Coronary artery (tissue), 2 donors: Measurements from ENCODE around the gene ARF6.
"Not testable (repeated sequence)": the region's sequence is repeated elsewhere in the genome, so short reads cannot be mapped to it uniquely, and the experiment has no call there.

ENCODE experiments used
- DNase-seq: peaks from one replicate; pipeline ENCODE4 v3.0.0-alpha.2; 2017; ENCODE audit warnings: low spot score
- H3K27ac ChIP-seq, 2 donors: fragments of 200-600 bp; sonication (generic); one replicate each; pipeline ENCODE4 v1.5.1; 2016 to 2019
- H3K4me3 ChIP-seq: fragments of 200-600 bp; sonication (generic); 2 replicates; pipeline ENCODE4 v1.5.1; 2016; ENCODE audit warnings: mild to moderate bottlenecking, moderate library complexity
- TF ChIP-seq, protein P1 (sequence below): fragments of 200-600 bp; sonication (generic); IDR thresholded peaks from one replicate; pipeline ENCODE4 v1.5.1; 2019; ENCODE audit warnings: antibody characterized with exemption

Gene ARF6

DNA sequence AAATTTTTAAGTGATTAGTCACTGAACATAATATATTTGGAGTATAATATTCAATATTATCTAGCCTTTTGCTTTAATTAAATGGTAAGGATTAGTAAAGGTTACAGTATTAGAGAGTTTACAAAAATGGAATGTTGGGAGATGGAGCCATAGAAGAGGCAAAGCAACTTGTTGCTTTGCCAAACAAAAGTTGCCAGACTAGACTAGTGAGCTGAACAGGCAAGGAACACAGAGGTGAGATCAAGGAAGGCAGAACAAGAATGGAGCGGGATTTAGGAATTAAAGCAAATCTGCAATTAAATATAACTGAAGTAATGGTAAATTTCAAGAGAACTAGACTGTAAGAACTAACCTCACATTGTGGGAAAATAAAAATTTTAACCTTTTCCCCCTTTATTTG, 5.1 kb downstream of the ARF6 start:
- H3K27ac ChIP-seq, result no peak overlapping the region

DNA sequence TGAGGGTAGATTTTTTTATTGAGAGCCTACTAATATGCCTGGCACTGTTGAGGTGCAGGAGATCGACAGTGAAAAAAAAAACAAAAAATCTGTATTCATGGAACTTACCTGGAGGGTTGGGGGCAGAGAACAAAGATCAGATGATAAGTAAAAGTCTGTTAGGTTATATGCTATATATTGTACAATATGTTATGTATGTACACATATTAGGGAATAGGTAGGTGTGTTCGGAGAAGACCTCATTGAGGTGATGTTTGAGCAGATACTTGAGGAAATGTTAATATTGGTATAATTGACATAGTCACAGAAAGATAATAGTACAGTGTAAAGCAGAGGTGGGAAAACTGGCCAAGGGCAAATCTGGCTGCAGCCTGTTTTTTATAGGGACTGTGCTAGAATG, 5.6 kb downstream of the ARF6 start:
- no peak for DNase-seq
- H3K27ac ChIP-seq, result no peak overlapping the region
- TF ChIP-seq, protein P1, sequence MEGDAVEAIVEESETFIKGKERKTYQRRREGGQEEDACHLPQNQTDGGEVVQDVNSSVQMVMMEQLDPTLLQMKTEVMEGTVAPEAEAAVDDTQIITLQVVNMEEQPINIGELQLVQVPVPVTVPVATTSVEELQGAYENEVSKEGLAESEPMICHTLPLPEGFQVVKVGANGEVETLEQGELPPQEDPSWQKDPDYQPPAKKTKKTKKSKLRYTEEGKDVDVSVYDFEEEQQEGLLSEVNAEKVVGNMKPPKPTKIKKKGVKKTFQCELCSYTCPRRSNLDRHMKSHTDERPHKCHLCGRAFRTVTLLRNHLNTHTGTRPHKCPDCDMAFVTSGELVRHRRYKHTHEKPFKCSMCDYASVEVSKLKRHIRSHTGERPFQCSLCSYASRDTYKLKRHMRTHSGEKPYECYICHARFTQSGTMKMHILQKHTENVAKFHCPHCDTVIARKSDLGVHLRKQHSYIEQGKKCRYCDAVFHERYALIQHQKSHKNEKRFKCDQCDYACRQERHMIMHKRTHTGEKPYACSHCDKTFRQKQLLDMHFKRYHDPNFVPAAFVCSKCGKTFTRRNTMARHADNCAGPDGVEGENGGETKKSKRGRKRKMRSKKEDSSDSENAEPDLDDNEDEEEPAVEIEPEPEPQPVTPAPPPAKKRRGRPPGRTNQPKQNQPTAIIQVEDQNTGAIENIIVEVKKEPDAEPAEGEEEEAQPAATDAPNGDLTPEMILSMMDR, result no peak
- H3K4me3 ChIP-seq, result no peak overlapping the region

More for the DNA sequence above, 5.1 kb downstream of the ARF6 start:
- no peak for DNase-seq
- H3K4me3 ChIP-seq, result no peak overlapping the region
- TF ChIP-seq, protein P1, result no peak

DNA sequence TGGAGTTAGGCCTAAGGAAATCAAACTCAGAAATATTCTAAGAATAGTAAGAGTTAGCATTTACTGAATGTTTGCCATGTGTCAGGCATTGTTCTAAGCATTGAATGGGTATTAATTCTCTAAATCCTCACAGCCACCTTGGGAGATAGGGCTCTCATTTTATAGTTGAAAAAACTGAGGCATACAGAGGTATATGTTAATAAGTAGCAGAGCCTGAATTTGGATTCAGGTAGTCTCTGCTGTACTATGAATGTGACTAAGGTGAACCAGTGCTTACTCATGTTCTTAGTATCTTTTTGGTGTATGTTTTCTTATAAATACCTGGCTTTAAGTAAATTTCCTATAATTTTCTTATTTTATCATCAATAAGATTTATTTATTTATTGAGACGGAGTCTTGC, 8.1 kb downstream of the ARF6 start:
- TF ChIP-seq, protein P1, result no peak
- no peak for DNase-seq
- no peak overlapping the region for H3K27ac ChIP-seq
- H3K4me3 ChIP-seq, result no peak overlapping the region

DNA sequence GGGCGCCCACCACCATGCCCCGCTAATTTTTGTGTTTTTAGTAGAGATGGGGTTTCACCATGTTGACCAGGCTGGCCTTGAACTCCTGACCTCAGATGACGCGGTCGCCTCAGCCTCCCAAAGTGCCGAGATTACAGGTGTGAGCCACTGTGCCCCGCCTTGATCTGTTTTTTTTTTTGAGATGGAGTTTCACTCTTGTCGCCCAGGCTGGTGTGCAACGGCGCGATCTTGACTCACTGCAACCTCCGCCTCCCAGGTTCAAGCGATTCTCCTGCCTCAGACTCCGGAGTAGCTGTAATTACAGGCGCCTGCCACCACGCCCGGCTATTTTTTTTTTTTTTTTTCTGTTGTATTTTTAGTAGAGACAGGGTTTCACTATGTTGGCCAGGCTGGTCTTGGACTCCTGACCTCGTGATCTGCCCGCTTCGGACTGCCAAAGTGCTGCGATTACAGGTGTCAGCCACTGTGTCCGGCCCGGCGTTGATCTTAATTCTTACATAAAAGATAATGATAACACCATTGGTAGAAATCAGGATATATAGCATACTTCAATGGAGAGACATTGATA, 9.9 kb downstream of the ARF6 start:
- H3K4me3 ChIP-seq, DNase-seq: not testable (repeated sequence)

DNA sequence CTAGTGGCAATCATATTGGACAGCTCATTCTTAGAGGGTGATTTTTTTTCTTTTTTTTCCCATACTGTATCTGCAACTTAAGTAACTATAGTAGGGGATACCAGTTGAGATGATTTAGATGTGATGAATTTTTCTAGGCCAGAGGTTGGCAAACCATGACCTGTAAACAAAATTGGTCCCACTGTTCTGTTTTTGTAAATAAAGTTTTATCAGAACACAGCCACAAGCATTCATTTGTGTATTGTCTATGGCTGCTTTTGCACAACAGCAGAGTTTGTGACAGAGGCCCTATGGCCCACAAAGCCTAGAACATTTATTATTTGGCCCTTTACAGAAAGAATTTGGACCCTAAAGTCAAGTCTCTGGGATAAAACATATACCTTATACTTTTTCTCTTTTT, 11.4 kb downstream of the ARF6 start:
- no peak overlapping the region for H3K27ac ChIP-seq
- TF ChIP-seq, protein P1, result no peak
- no peak for DNase-seq
- no peak overlapping the region for H3K4me3 ChIP-seq

More for the DNA sequence above, 9.9 kb downstream of the ARF6 start:
- H3K27ac ChIP-seq, result not testable (repeated sequence)

DNA sequence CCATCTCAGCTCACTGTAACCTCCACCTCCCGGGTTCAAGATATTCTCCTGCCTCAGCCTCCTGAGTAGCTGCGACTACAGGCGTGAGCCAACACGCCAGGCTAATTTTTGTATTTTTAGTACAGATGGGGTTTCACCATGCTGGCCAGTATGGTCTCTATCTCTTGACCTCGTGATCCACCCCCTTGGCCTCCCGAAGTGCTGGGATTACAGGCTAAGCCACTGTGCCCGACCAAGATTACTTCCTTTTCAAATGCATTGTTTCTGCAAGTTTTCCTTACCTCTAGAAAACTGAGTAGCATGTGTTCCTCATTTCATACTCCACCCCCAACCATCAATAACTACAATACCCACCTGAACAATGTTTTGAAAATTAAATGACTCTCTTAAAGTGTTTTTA, 13.1 kb downstream of the ARF6 start:
- no peak for DNase-seq
- Histone ChIP-seq H3K27ac (no peak overlapping the region), H3K4me3 (no peak overlapping the region)
- TF ChIP-seq, protein P1, result no peak

DNA sequence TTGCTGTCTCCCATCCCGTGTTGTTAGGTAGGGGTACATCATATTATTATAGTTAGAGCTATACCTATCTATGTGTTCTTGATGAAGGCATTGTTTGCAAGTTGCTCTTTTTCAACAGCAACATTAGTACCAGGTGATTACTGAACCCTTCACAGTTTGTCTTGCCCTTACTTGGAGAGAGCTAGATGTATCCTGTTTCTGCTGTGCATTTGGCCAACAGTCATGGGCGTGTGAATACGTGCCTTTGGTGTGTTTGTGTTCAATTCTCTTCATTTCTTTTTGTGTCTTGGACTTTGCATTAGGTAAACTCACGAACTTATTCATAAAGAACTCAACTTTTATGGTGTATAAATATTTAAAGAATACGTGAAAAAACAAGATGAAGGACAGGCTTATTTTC, 14.3 kb downstream of the ARF6 start:
- TF ChIP-seq, protein P1, result no peak
- DNase-seq, result no peak
- no peak overlapping the region for H3K4me3 ChIP-seq
- H3K27ac ChIP-seq, result peak overlapping the region; percentile 15 to 31

DNA sequence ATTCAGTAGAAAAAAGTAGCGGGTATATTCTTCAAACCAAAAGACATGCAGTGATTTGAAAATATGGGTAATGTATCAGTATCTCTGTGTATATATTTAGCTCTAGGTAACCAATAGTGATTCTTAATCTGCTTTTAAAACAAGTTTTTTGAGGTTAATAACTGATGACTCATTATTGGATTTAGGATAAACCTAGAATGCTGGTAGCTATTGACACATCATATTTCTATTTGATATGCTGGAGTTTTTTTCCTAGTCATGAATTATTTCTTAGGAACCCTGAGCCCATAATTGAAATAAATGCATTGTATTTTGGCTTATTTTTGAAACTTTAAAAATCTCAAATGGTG, 15.5 kb downstream of the ARF6 start:
- TF ChIP-seq, protein P1, result no peak
- H3K4me3 ChIP-seq, result no peak overlapping the region
- H3K27ac ChIP-seq, result peak overlapping the region; percentile 15 to 73
- no peak for DNase-seq
